Measurements from ENCODE around the gene CTDSPL.

DNA sequence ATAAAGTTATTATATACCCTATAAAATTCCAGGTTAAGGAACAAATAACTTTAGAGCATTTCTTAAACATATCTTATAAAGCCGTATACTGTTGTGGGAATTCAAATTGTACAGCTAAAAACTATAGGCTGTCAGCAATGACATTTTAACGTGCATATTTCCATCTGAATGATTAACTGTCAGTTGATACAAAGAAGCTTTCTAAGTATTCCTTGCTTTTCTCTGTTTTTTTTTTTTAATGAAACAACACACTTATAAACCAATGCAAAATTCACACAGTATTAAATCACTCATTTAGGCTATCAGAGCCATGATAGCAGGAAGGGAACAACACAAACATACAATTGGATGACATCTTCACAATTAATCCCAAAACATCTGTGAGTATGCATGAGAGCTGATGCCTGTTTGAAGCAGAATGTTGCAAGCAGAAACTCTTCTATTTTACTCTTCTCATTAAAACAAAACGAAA lies 61.9 kb downstream of the CTDSPL start:
- no peak for TF ChIP-seq ISL1 (CRISPR knock-in tag; IDR thresholded peaks at IDR 0.05)
- TF ChIP-seq OSR1 (CRISPR knock-in tag; IDR thresholded peaks at IDR 0.05): no peak
- no peak for TF ChIP-seq ZFP30 (CRISPR knock-in tag; IDR thresholded peaks at IDR 0.05)
- TF ChIP-seq, protein P1, sequence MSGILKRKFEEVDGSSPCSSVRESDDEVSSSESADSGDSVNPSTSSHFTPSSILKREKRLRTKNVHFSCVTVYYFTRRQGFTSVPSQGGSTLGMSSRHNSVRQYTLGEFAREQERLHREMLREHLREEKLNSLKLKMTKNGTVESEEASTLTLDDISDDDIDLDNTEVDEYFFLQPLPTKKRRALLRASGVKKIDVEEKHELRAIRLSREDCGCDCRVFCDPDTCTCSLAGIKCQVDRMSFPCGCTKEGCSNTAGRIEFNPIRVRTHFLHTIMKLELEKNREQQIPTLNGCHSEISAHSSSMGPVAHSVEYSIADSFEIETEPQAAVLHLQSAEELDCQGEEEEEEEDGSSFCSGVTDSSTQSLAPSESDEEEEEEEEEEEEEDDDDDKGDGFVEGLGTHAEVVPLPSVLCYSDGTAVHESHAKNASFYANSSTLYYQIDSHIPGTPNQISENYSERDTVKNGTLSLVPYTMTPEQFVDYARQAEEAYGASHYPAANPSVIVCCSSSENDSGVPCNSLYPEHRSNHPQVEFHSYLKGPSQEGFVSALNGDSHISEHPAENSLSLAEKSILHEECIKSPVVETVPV (CRISPR knock-in tag; IDR thresholded peaks at IDR 0.05): no peak
- TF ChIP-seq ZNF8 (CRISPR knock-in tag; IDR thresholded peaks at IDR 0.05): no peak
- TF ChIP-seq SNAI2 (CRISPR knock-in tag; IDR thresholded peaks at IDR 0.05): no peak

All from SK-N-SH treated with all-trans-retinoic acid at 6 μM for 48 hours (cell line).